GM12878 (cell line): ENCODE measurements around the gene RIN1. TPM values are rescaled to one million over a fixed set of nuclear protein-coding genes. Genes with fewer than 3 reads are reported as not detected.

Experiments
- CBFB ChIP-seq: IDR thresholded peaks from 2 replicates; pipeline ENCODE4 v1.6.1; 2016; ENCODE audit warnings: antibody characterized with exemption, low read depth
- CEBPZ ChIP-seq: fragments of 150-350 bp; IDR thresholded peaks from 2 replicates; pipeline ENCODE4 v1.6.1; 2016; ENCODE audit warnings: low read depth, low read length
- CTCF ChIP-seq, 3 experiments: IDR thresholded peaks in 2 of 3; conservative IDR thresholded peaks in 1 of 3; 2 replicates each; pipeline ENCODE4 v1.5.1; 2011; ENCODE audit warnings: low read depth in 3 of 3, low read length in 3 of 3, mild to moderate bottlenecking in 3 of 3, control low read depth in 2 of 3, moderate library complexity in 2 of 3, inconsistent platforms in 1 of 3, mixed read lengths in 1 of 3; ENCODE audit not compliant: control insufficient read depth in 2 of 3, insufficient read depth in 1 of 3; ENCODE audit errors: extremely low read depth in 1 of 3
- DPF2 ChIP-seq: fragments of 450-650 bp; IDR thresholded peaks from 2 replicates; pipeline ENCODE4 v1.6.1; 2017; ENCODE audit warnings: mild to moderate bottlenecking
- EGR1 ChIP-seq, 2 experiments: IDR thresholded peaks; 1 replicate in 1 of 2; 2 replicates in 1 of 2; pipeline ENCODE4 v1.6.1; 2011 to 2012; ENCODE audit warnings: low read depth in 2 of 2, low read length in 2 of 2, borderline replicate concordance in 1 of 2, mild to moderate bottlenecking in 1 of 2, moderate library complexity in 1 of 2
- NKRF ChIP-seq: fragments of 450-650 bp; conservative IDR thresholded peaks from 2 replicates; pipeline ENCODE4 v1.6.1; 2017; ENCODE audit warnings: mild to moderate bottlenecking, moderate library complexity
- NRF1 ChIP-seq: conservative IDR thresholded peaks from 2 replicates; pipeline ENCODE4 v1.6.1; 2011; ENCODE audit warnings: mild to moderate bottlenecking, low read depth, low read length, improper control_type of control experiment
- POLR2AphosphoS5 ChIP-seq: IDR thresholded peaks from 2 replicates; pipeline ENCODE4 v1.6.1; 2011; ENCODE audit warnings: mild to moderate bottlenecking, low read length, inconsistent platforms
- RFX5 ChIP-seq: IDR thresholded peaks from 2 replicates; pipeline ENCODE4 v1.6.1; 2011; ENCODE audit warnings: low read depth, low read length, improper control_type of control experiment
- SUZ12 ChIP-seq: fragments of 200-600 bp; sonication (generic); IDR thresholded peaks from one replicate; pipeline ENCODE4 v1.6.1; 2018; ENCODE audit warnings: antibody characterized with exemption, mild to moderate bottlenecking; ENCODE audit not compliant: unreplicated experiment
- USF2 ChIP-seq: IDR thresholded peaks from 2 replicates; pipeline ENCODE4 v1.6.1; 2011; ENCODE audit warnings: low read depth, low read length, improper control_type of control experiment, borderline replicate concordance
- ZNF207 ChIP-seq: fragments of 450-650 bp; IDR thresholded peaks from 2 replicates; pipeline ENCODE4 v1.6.1; 2014; ENCODE audit warnings: antibody characterized with exemption, mild to moderate bottlenecking, borderline replicate concordance
- ZNF274 ChIP-seq: IDR thresholded peaks from one replicate; pipeline ENCODE4 v1.8.0; 2011; ENCODE audit not compliant: insufficient read length, insufficient read depth
- ZNF384 ChIP-seq: IDR thresholded peaks from 2 replicates; pipeline ENCODE4 v1.6.1; 2012; ENCODE audit warnings: low read depth, mild to moderate bottlenecking, low read length, improper control_type of control experiment, borderline replicate concordance
- ZNF622 ChIP-seq: fragments of 450-650 bp; IDR thresholded peaks from 2 replicates; pipeline ENCODE4 v1.6.1; 2017; ENCODE audit warnings: mild to moderate bottlenecking, inconsistent platforms
- polyA plus RNA-seq, 11 experiments: library from polyadenylated mRNA; depleted of rRNA in 4 of 11; unstranded in 6 of 11; stranded (reverse) in 5 of 11; fragments of >200 nt; fragmentation: Nextera tagmentation in 4 of 11; fragmentation: Illumina TruSeq in 1 of 11; extraction: Ambion mirVana in 4 of 11; extraction: Trizol in 1 of 11; gene quantifications; 1 replicate in 1 of 11; 2 replicates in 10 of 11; pipeline versions ENCODE4 v1.2.1 to v1.2.3, GENCODE V29; 2011 to 2016; ENCODE audit warnings: inconsistent platforms in 2 of 11, missing spikeins in 2 of 11, low read depth in 1 of 11
- total RNA-seq, 4 experiments: library from RNA; depleted of rRNA in 3 of 4; stranded (reverse); fragments of >200 nt in 3 of 4; fragmentation: Illumina TruSeq in 1 of 4; extraction: Trizol in 1 of 4; gene quantifications; 2 replicates each; pipeline versions ENCODE4 v1.2.1 to v1.2.3, GENCODE V29; 2013 to 2021

Gene RIN1
- total and polyA plus RNA-seq, 10 of the 15 experiments (the other 5 are each of a cell fraction or from before 2014, with no cell fraction given): 0.04 to 0.69 (median 0.22) TPM; not detected in 1

GRCh38 chr11:66288671-66289547 is 47.3 kb downstream of the RIN1 start, which contains the start of gene YIF1A (continued):
- TF ChIP-seq CBFB: no peak
- TF ChIP-seq DPF2: peak; percentile 89
- TF ChIP-seq USF2: no peak
- peak; percentile 84 for TF ChIP-seq NKRF
- TF ChIP-seq ZNF622: no peak
- TF ChIP-seq ZNF207: peak; percentile 69; the same call in 1 of the 2 replicates
- TF ChIP-seq POLR2AphosphoS5: peak; percentile 88
- TF ChIP-seq NRF1: peak; percentile 54
- TF ChIP-seq SUZ12: no peak
- no peak for TF ChIP-seq ZNF274
- peak; percentile 87 for TF ChIP-seq CEBPZ
- no peak for TF ChIP-seq ZNF384
- 0 out of 3 replicates have a peak, but pooled peaks of 1 of the 2 experiments have one; percentile 0 for TF ChIP-seq EGR1 (IDR thresholded peaks at IDR 0.05; ENCODE audit: borderline replicate concordance in 1 of 2, low read depth in 2 of 2, low read length in 2 of 2)
- peak in 1 of 3 experiments; percentile 16; a peak in 2 of 6 replicates for TF ChIP-seq CTCF (IDR thresholded peaks at IDR 0.05 in 2 of 3, conservative IDR thresholded peaks at IDR 0.05 in 1 of 3; ENCODE audit: control insufficient read depth in 2 of 3, extremely low read depth in 1 of 3, insufficient read depth in 1 of 3, low read depth in 3 of 3, low read length in 3 of 3)
- TF ChIP-seq RFX5: peak; percentile 71; the same call in 1 of the 2 replicates
